HepG2 (cell line): Measurements from ENCODE around the gene CSE1L.

Source experiments
- CHD2 ChIP-seq: IDR thresholded peaks from 2 replicates; pipeline ENCODE4 v1.6.1; 2011; ENCODE audit warnings: low read depth, low read length, improper control_type of control experiment
- ISL2 ChIP-seq: sonication (generic); formaldehyde crosslinking; IDR thresholded peaks from 2 replicates; pipeline ENCODE4 v1.5.0; 2020; ENCODE audit warnings: missing genetic modification reagents
- KDM1A ChIP-seq: IDR thresholded peaks from 2 replicates; pipeline ENCODE4 v1.6.1; 2016; ENCODE audit warnings: missing compliant biosample characterization
- POLR2A ChIP-seq, 2 experiments: IDR thresholded peaks; 2 replicates each; pipeline ENCODE4 v1.6.1; 2011; ENCODE audit warnings: low read depth in 2 of 2, low read length in 2 of 2, mild to moderate bottlenecking in 1 of 2, moderate library complexity in 1 of 2; ENCODE audit not compliant: insufficient read depth in 1 of 2
- RAD21 ChIP-seq: fragments of 450-650 bp; formaldehyde crosslinking; IDR thresholded peaks from 2 replicates; pipeline ENCODE4 v1.5.0; 2020; ENCODE audit warnings: mild to moderate bottlenecking
- ZNF510 ChIP-seq: sonication (generic); formaldehyde crosslinking; IDR thresholded peaks from 2 replicates; pipeline ENCODE4 v1.4.0; 2020; ENCODE audit warnings: low read depth, mild to moderate bottlenecking, missing genetic modification reagents
- ZNF788 ChIP-seq: sonication (generic); formaldehyde crosslinking; IDR thresholded peaks from 2 replicates; pipeline ENCODE4 v1.5.0; 2020; ENCODE audit warnings: mild to moderate bottlenecking, missing genetic modification reagents, borderline replicate concordance
- TF ChIP-seq, protein P1 (sequence below): sonication (generic); formaldehyde crosslinking; IDR thresholded peaks from 2 replicates; pipeline ENCODE4 v1.5.0; 2020; ENCODE audit warnings: mild to moderate bottlenecking, missing genetic modification reagents, moderate library complexity
- TF ChIP-seq, protein P2 (sequence below): sonication (generic); formaldehyde crosslinking; IDR thresholded peaks from 2 replicates; pipeline ENCODE4 v1.5.1; 2020; ENCODE audit warnings: missing genetic modification reagents, mild to moderate bottlenecking, borderline replicate concordance
- TF ChIP-seq, protein P3 (sequence below), 2 experiments: sonication (generic) in 1 of 2; formaldehyde crosslinking in 1 of 2; IDR thresholded peaks; 2 replicates each; pipeline versions ENCODE4 v1.4.0 to v1.6.1; 2018 to 2020; ENCODE audit warnings: missing genetic modification reagents in 2 of 2, borderline replicate concordance in 1 of 2, low read depth in 1 of 2, mild to moderate bottlenecking in 1 of 2, missing biosample characterization in 1 of 2

DNA sequence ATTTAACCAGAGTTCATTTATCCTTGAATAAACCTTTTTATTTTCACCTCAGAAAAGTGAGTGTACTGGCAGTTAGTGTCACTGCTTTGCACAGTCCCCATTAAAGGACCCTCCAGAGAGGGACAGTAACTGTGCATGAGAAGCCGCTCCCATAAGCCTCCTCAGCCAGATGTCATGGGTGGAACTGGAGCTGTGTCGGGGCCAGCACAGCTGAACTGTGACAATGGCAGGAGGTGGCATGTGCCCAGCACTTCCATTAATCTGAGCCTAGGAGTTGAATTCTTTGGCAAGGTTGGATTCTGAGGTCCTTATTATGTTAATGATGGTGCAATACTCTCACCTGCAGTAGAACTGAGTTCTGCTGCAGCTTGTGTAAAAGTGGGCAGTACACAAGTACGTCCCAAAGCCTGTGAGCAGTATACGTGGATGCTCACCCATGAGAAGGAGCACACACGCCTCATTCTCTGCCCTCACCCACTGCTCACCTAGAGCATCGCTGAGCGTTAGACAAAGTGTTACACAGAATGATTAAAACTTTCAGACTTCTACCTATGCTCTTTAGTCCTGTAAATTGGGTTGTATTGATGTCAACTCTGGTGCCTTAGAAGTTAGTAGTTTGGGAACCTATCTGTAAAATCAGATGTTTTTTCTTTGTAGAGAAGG is 11.9 kb upstream of the CSE1L start:
- TF ChIP-seq, protein P1, sequence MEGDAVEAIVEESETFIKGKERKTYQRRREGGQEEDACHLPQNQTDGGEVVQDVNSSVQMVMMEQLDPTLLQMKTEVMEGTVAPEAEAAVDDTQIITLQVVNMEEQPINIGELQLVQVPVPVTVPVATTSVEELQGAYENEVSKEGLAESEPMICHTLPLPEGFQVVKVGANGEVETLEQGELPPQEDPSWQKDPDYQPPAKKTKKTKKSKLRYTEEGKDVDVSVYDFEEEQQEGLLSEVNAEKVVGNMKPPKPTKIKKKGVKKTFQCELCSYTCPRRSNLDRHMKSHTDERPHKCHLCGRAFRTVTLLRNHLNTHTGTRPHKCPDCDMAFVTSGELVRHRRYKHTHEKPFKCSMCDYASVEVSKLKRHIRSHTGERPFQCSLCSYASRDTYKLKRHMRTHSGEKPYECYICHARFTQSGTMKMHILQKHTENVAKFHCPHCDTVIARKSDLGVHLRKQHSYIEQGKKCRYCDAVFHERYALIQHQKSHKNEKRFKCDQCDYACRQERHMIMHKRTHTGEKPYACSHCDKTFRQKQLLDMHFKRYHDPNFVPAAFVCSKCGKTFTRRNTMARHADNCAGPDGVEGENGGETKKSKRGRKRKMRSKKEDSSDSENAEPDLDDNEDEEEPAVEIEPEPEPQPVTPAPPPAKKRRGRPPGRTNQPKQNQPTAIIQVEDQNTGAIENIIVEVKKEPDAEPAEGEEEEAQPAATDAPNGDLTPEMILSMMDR (CRISPR knock-in tag), result no peak
- TF ChIP-seq, protein P2, sequence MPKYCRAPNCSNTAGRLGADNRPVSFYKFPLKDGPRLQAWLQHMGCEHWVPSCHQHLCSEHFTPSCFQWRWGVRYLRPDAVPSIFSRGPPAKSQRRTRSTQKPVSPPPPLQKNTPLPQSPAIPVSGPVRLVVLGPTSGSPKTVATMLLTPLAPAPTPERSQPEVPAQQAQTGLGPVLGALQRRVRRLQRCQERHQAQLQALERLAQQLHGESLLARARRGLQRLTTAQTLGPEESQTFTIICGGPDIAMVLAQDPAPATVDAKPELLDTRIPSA, result no peak
- TF ChIP-seq KDM1A (CRISPR knock-in tag) (no peak), CHD2 (no peak), ZNF510 (CRISPR knock-in tag) (no peak), ZNF788 (CRISPR knock-in tag) (no peak), RAD21 (CRISPR knock-in tag) (no peak), POLR2A (IDR thresholded peaks at IDR 0.05; ENCODE audit: insufficient read depth in 1 of 2, low read depth in 2 of 2, low read length in 2 of 2) (no peak), ISL2 (CRISPR knock-in tag) (no peak)
- TF ChIP-seq, protein P3, sequence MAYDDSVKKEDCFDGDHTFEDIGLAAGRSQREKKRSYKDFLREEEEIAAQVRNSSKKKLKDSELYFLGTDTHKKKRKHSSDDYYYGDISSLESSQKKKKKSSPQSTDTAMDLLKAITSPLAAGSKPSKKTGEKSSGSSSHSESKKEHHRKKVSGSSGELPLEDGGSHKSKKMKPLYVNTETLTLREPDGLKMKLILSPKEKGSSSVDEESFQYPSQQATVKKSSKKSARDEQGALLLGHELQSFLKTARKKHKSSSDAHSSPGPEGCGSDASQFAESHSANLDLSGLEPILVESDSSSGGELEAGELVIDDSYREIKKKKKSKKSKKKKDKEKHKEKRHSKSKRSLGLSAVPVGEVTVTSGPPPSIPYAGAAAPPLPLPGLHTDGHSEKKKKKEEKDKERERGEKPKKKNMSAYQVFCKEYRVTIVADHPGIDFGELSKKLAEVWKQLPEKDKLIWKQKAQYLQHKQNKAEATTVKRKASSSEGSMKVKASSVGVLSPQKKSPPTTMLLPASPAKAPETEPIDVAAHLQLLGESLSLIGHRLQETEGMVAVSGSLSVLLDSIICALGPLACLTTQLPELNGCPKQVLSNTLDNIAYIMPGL (CRISPR knock-in tag; IDR thresholded peaks at IDR 0.05; ENCODE audit: borderline replicate concordance in 1 of 2, low read depth in 1 of 2), result no peak
